ENCODE data around the gene POLK. TPM values are rescaled to one million over a fixed set of nuclear protein-coding genes. Genes with fewer than 3 reads are reported as not detected.
A peak's percentile ranks its signal among the peaks of the same experiment; 100 is the strongest.

Gene POLK
- total RNA-seq, 1 donor: 50.1 TPM

DNA sequence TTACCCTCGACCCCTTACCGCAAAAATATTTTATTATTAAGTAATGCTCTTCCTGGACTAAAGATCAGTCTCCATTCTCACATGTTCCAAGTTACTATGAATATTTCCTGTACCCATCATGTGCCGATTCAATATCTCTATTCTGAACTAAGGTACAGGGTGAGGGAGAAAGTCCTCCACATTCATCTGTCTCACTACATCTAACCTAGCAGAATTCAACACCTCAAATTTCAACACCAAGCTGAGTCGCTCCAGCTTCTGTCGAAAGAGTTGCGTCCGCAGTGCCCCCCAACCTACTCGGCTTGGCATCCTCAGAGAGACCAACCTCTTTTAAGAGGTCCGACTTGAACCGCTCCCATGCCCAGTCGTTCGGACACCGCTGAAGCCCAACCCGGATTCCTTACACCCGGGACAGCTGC is 1.3 kb upstream of the POLK start:
- TF ChIP-seq CTCF (IDR thresholded peaks at IDR 0.05; ENCODE audit: insufficient read depth, low read depth, low read length): no peak
- peak overlapping the region; percentile 87 for H3K4me3 ChIP-seq (ENCODE audit: low read depth, low read length)
- peak; percentile 46 for DNase-seq (ENCODE audit: low read depth)

- no peak for TF ChIP-seq CTCF (IDR thresholded peaks at IDR 0.05; ENCODE audit: insufficient read depth, low read depth, low read length)
- no peak for DNase-seq (ENCODE audit: low read depth)
- H3K4me3 ChIP-seq (ENCODE audit: low read depth, low read length): peak overlapping the region; percentile 87
These were observed 756 bp upstream of the POLK start for GRCh38 chr5:75510836-75511434.

- H3K4me3 ChIP-seq (ENCODE audit: low read depth, low read length): peak overlapping the region; percentile 87
- DNase-seq (ENCODE audit: low read depth): peak; percentile 41
These were observed 838 bp downstream of the POLK start for GRCh38 chr5:75512383-75513074.

DNA sequence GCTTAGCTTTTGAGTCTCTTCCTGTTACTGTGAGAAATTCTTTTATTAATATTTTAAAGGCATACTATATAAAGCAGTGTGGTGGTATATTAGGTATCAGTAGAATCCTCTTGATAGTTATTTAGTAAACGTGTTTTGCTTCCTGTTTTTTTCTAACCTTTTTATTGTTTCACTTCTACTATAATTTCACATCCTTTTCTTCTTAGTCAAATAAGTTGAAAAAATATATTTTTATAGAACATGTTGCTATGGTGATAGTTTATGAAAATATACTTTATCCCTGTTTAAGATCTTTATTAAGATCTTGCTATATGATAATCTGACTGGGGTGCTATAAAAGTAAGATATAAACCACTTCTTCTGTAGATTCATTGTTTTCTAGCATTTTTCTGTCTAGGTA is 2.1 kb downstream of the POLK start:
- TF ChIP-seq CTCF (IDR thresholded peaks at IDR 0.05; ENCODE audit: insufficient read depth, low read depth, low read length): no peak
- no peak overlapping the region for H3K4me3 ChIP-seq (ENCODE audit: low read depth, low read length)
- no peak for DNase-seq (ENCODE audit: low read depth)

More at GRCh38 chr5:75512383-75513074, 838 bp downstream of the POLK start:
- no peak for TF ChIP-seq CTCF (IDR thresholded peaks at IDR 0.05; ENCODE audit: insufficient read depth, low read depth, low read length)

DNA sequence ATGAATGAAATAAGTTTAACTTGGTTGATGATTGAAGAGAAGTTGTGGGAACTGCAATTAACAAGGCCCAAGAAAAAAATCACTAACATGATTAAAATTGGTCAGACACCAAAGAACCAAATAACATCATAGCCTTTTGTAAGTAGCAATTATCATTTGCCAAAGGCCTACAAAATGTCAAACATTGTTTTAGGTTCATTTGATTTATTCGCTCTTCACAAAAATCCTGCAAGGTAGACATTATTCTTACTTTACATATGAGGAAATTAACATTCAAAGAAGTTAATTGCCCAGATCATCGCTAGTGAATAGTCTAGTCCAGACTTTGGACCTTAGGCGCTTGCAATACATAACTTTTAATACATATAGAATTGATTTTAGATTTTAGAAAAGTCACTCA is 2.6 kb downstream of the POLK start:
- no peak overlapping the region for H3K4me3 ChIP-seq (ENCODE audit: low read depth, low read length)
- DNase-seq (ENCODE audit: low read depth): no peak
- TF ChIP-seq CTCF (IDR thresholded peaks at IDR 0.05; ENCODE audit: insufficient read depth, low read depth, low read length): no peak

GRCh38 chr5:75519761-75520160 is 8.1 kb downstream of the POLK start:
- TF ChIP-seq CTCF (IDR thresholded peaks at IDR 0.05; ENCODE audit: insufficient read depth, low read depth, low read length): no peak
- no peak overlapping the region for H3K4me3 ChIP-seq (ENCODE audit: low read depth, low read length)
- DNase-seq (ENCODE audit: low read depth): no peak

All from fibroblast of villous mesenchyme (primary cell).